CD4-positive, alpha-beta memory T cell (primary cell): ENCODE measurements around the gene CLEC7A. TPM values are rescaled to one million over a fixed set of nuclear protein-coding genes. Genes with fewer than 3 reads are reported as not detected.

Experiments
- CTCF ChIA-PET: fragments of 350-600 bp; sonication (Branson Sonifier 250); formaldehyde crosslinking; loops from one replicate; lab custom pipeline; 2021; ENCODE audit warnings: inconsistent platforms; ENCODE audit not compliant: partially characterized antibody; lab: Charles Lee
- POLR2A ChIA-PET: fragments of 350-600 bp; sonication (Branson Sonifier 250); formaldehyde crosslinking; loops from one replicate; lab custom pipeline; 2021; ENCODE audit not compliant: partially characterized antibody; lab: Charles Lee
- DNase-seq, 5 donors: peaks; one replicate each; pipeline versions ENCODE4 v3.0.0 to v3.0.0-alpha.2; 2020 to 2022; ENCODE audit warnings: mixed read lengths in 1 of 5
- H3K27ac ChIP-seq: one replicate; pipeline ENCODE4 v1.7.0; 2013; ENCODE audit warnings: low read depth, low read length
- H3K27me3 ChIP-seq: 2 replicates; pipeline ENCODE4 v1.7.0; 2013; ENCODE audit warnings: mild to moderate bottlenecking, low read length, moderate library complexity; ENCODE audit not compliant: insufficient read depth
- H3K36me3 ChIP-seq: 2 replicates; pipeline ENCODE4 v1.7.0; 2013; ENCODE audit warnings: mild to moderate bottlenecking, low read length, moderate library complexity; ENCODE audit not compliant: insufficient read depth
- H3K4me1 ChIP-seq: 2 replicates; pipeline ENCODE4 v1.7.0; 2013; ENCODE audit warnings: mild to moderate bottlenecking, low read length, moderate library complexity; ENCODE audit not compliant: insufficient read depth
- H3K4me3 ChIP-seq, 2 donors: one replicate each; pipeline ENCODE4 v1.7.0; 2013; ENCODE audit warnings: low read length in 2 of 2, mild to moderate bottlenecking in 1 of 2
- H3K9me3 ChIP-seq, 2 donors: one replicate each; pipeline ENCODE4 v1.7.0; 2013; ENCODE audit warnings: low read length in 2 of 2, control low read depth in 1 of 2; ENCODE audit not compliant: control insufficient read depth in 1 of 2
- H3K27ac Mint-ChIP-seq, 7 donors: one replicate each; pipeline ENCODE4 v1.8.0; 2020 to 2021; ENCODE audit warnings: mixed read lengths in 7 of 7, mild to moderate bottlenecking in 6 of 7, inconsistent platforms in 3 of 7, moderate library complexity in 3 of 7
- H3K27me3 Mint-ChIP-seq, 2 donors: one replicate each; pipeline ENCODE4 v1.8.0; 2020 to 2021; ENCODE audit warnings: mixed read lengths in 2 of 2
- H3K36me3 Mint-ChIP-seq, 2 donors: one replicate each; pipeline ENCODE4 v1.8.0; 2020 to 2021; ENCODE audit warnings: mixed read lengths in 2 of 2, inconsistent platforms in 1 of 2, mild to moderate bottlenecking in 1 of 2
- H3K4me1 Mint-ChIP-seq, 4 donors: one replicate each; pipeline ENCODE4 v1.8.0; 2020 to 2021; ENCODE audit warnings: mixed read lengths in 4 of 4, mild to moderate bottlenecking in 1 of 4
- H3K4me3 Mint-ChIP-seq, 8 donors: one replicate each; pipeline ENCODE4 v1.8.0; 2020 to 2021; ENCODE audit warnings: mixed read lengths in 8 of 8, mild to moderate bottlenecking in 7 of 8, moderate library complexity in 6 of 8, inconsistent platforms in 3 of 8
- H3K9me3 Mint-ChIP-seq, 8 donors: one replicate each; pipeline ENCODE4 v1.8.0; 2020 to 2021; ENCODE audit warnings: mixed read lengths in 8 of 8, mild to moderate bottlenecking in 5 of 8, inconsistent platforms in 3 of 8, moderate library complexity in 1 of 8
- intact Hi-C: fragments of 100-400 bp; cut with micrococcal nuclease; formaldehyde crosslinking; loops from one replicate; pipeline ENCODE4 v1.15.1; 2023
- polyA plus RNA-seq, 2 donors: library from polyadenylated mRNA; unstranded; fragments of 300-500 nt; fragmentation: Illumina TruSeq; gene quantifications; one replicate each; pipeline ENCODE4 v1.2.3, GENCODE V29; 2021
- total RNA-seq, 2 experiments: library from RNA; stranded (reverse); gene quantifications; one replicate each; pipeline ENCODE4 v1.2.3, GENCODE V29; 2021

CLEC7A gene
- total and polyA plus RNA-seq, 4 experiments from 2014 or later = 0.46 to 1.3 (median 0.89) TPM; not detected in 1

GRCh38 chr12:10158406-10158805 is 28.4 kb upstream of the CLEC7A start:
- intact Hi-C loops = no loop called here
- CTCF ChIA-PET = no interaction called here

GRCh38 chr12:10155966-10156365 is 26.0 kb upstream of the CLEC7A start:
- Histone ChIP-seq H3K4me1 (peaks cover 14% of the 10 kb centered on the region), H3K9me3 (no peaks in the 10 kb centered on the region), H3K36me3 (no peaks in the 10 kb centered on the region), H3K27me3 (no peaks in the 10 kb centered on the region), H3K27ac (no peak overlapping the region), H3K4me3 (no peak overlapping the region)
- POLR2A ChIA-PET = no interaction called here
- CTCF ChIA-PET = no interaction called here
- Mint-ChIP-seq H3K9me3 (no peaks in the 10 kb centered on the region), H3K27me3 (peaks cover 7 to 11% of the 10 kb centered on the region in 2 donors), H3K36me3 (no peaks in the 10 kb centered on the region), H3K27ac (no peak overlapping the region), H3K4me1 (peaks cover 6 to 14% (median 11%) of the 10 kb centered on the region in 4 donors), H3K4me3 (no peak overlapping the region)
- intact Hi-C loops = no loop called here
- no peak for DNase-seq

More at GRCh38 chr12:10158406-10158805, 28.4 kb upstream of the CLEC7A start:
- H3K4me3 Mint-ChIP-seq = no peak overlapping the region
- peaks cover 7 to 9% of the 10 kb centered on the region in 2 donors for H3K27me3 Mint-ChIP-seq
- H3K36me3 Mint-ChIP-seq = no peaks in the 10 kb centered on the region
- POLR2A ChIA-PET = no interaction called here
- H3K4me1 Mint-ChIP-seq = peaks cover 5 to 8% (median 7%) of the 10 kb centered on the region in 4 donors
- DNase-seq = peak in 1 of 5 donors; percentile 5
- Histone ChIP-seq H3K27me3 (no peaks in the 10 kb centered on the region), H3K4me3 (no peak overlapping the region), H3K4me1 (peaks cover 9% of the 10 kb centered on the region), H3K36me3 (no peaks in the 10 kb centered on the region), H3K9me3 (no peaks in the 10 kb centered on the region), H3K27ac (no peak overlapping the region)
- H3K27ac Mint-ChIP-seq = no peak overlapping the region
- no peaks in the 10 kb centered on the region for H3K9me3 Mint-ChIP-seq

GRCh38 chr12:10154145-10154496 is 24.1 kb upstream of the CLEC7A start:
- H3K36me3 ChIP-seq = no peaks in the 10 kb centered on the region
- H3K4me3 ChIP-seq = peak overlapping the region; percentile 84 to 92
- no peaks in the 10 kb centered on the region for H3K9me3 ChIP-seq
- ChIA-PET CTCF (interaction anchor here (0.7 to 3.3 kb wide), 8 partner anchors 11 to 339 kb away, joined by 3 to 28 read pairs (median 4); no protein-coding TSS in a partner anchor), POLR2A (interaction anchor here (0.6 kb wide), 1 partner anchor 407 kb away, joined by 3 read pairs; no protein-coding TSS in a partner anchor)
- peak overlapping the region; percentile 88 to 96 (median 91) for H3K4me3 Mint-ChIP-seq
- no peaks in the 10 kb centered on the region for H3K27me3 ChIP-seq
- H3K4me1 ChIP-seq = peaks cover 14% of the 10 kb centered on the region
- H3K27me3 Mint-ChIP-seq = peaks cover 7 to 11% of the 10 kb centered on the region in 2 donors
- peaks cover 6 to 14% (median 11%) of the 10 kb centered on the region in 4 donors for H3K4me1 Mint-ChIP-seq
- H3K27ac Mint-ChIP-seq = peak overlapping the region in 3 of 7 donors; percentile 25 to 46 (median 29)
- H3K9me3 Mint-ChIP-seq = no peaks in the 10 kb centered on the region
- intact Hi-C loops = loop anchor here (5.0 kb wide), 1 partner anchor 518 kb away; the partner anchor contains the start of gene STYK1
- H3K27ac ChIP-seq = no peak overlapping the region
- H3K36me3 Mint-ChIP-seq = no peaks in the 10 kb centered on the region
- DNase-seq = no peak

- Histone ChIP-seq H3K4me1 (peaks cover 14% of the 10 kb centered on the region), H3K27me3 (no peaks in the 10 kb centered on the region), H3K27ac (peak overlapping the region; percentile 9), H3K9me3 (no peaks in the 10 kb centered on the region), H3K36me3 (no peaks in the 10 kb centered on the region), H3K4me3 (peak overlapping the region; percentile 84 to 92)
- ChIA-PET POLR2A (interaction anchor here (0.5 to 0.8 kb wide), 2 partner anchors 59 to 117 kb away, joined by 3 read pairs; partner anchors contain the start of gene GABARAPL1), CTCF (interaction anchor here (0.6 to 3.5 kb wide), 31 partner anchors 8 to 407 kb away, joined by 3 to 53 read pairs (median 3); no protein-coding TSS in a partner anchor)
- H3K4me1 Mint-ChIP-seq = peaks cover 6 to 14% (median 11%) of the 10 kb centered on the region in 4 donors
- no peaks in the 10 kb centered on the region for H3K36me3 Mint-ChIP-seq
- H3K27ac Mint-ChIP-seq = peak overlapping the region; percentile 25 to 88 (median 78)
- DNase-seq = peak; percentile 57 to 65 (median 63)
- H3K9me3 Mint-ChIP-seq = no peaks in the 10 kb centered on the region
- peaks cover 7 to 11% of the 10 kb centered on the region in 2 donors for H3K27me3 Mint-ChIP-seq
- peak overlapping the region; percentile 88 to 96 (median 91) for H3K4me3 Mint-ChIP-seq
- intact Hi-C loops = loop anchor here (1.0 to 5.0 kb wide), 4 partner anchors 37 to 519 kb away; partner anchors contain the start of genes GABARAPL1 and STYK1
Observed at GRCh38 chr12:10153271-10154144, 23.5 kb upstream of the CLEC7A start.

- no peaks in the 10 kb centered on the region for H3K9me3 Mint-ChIP-seq
- H3K4me3 Mint-ChIP-seq = no peak overlapping the region
- Histone ChIP-seq H3K27ac (no peak overlapping the region), H3K4me3 (no peak overlapping the region), H3K4me1 (peaks cover 14% of the 10 kb centered on the region), H3K9me3 (no peaks in the 10 kb centered on the region), H3K36me3 (no peaks in the 10 kb centered on the region), H3K27me3 (no peaks in the 10 kb centered on the region)
- intact Hi-C loops = loop anchor here (2.0 to 5.0 kb wide), 2 partner anchors 61 to 521 kb away; partner anchors contain the start of genes GABARAPL1 and STYK1
- H3K36me3 Mint-ChIP-seq = no peaks in the 10 kb centered on the region
- peaks cover 7 to 11% of the 10 kb centered on the region in 2 donors for H3K27me3 Mint-ChIP-seq
- no peak for DNase-seq
- ChIA-PET CTCF (interaction anchor here (0.6 to 3.5 kb wide), 3 partner anchors 15 to 42 kb away, joined by 3 to 53 read pairs (median 28); no protein-coding TSS in a partner anchor), POLR2A (no interaction called here)
- H3K4me1 Mint-ChIP-seq = peaks cover 6 to 14% (median 11%) of the 10 kb centered on the region in 4 donors
- peak overlapping the region in 1 of 7 donors; percentile 43 for H3K27ac Mint-ChIP-seq
Observed at GRCh38 chr12:10151621-10152020, 21.6 kb upstream of the CLEC7A start.

- no peak for DNase-seq
Observed at GRCh38 chr12:10147714-10148403, 17.9 kb upstream of the CLEC7A start.

More at GRCh38 chr12:10147714-10148403, 17.9 kb upstream of the CLEC7A start:
- H3K27ac ChIP-seq = no peak overlapping the region
- H3K27me3 ChIP-seq = no peaks in the 10 kb centered on the region
- H3K36me3 Mint-ChIP-seq = no peaks in the 10 kb centered on the region
- H3K36me3 ChIP-seq = no peaks in the 10 kb centered on the region
- no peak overlapping the region for H3K27ac Mint-ChIP-seq
- peaks cover 0 to 7% of the 10 kb centered on the region in 2 donors for H3K27me3 Mint-ChIP-seq
- ChIA-PET POLR2A (no interaction called here), CTCF (interaction anchor here (1.0 kb wide), 1 partner anchor 28 kb away, joined by 3 read pairs; no protein-coding TSS in a partner anchor)
- H3K4me3 Mint-ChIP-seq = no peak overlapping the region
- H3K9me3 Mint-ChIP-seq = peaks cover 0 to 2% (median 0%) of the 10 kb centered on the region in 8 donors
- H3K4me3 ChIP-seq = no peak overlapping the region
- no peaks in the 10 kb centered on the region for H3K4me1 ChIP-seq
- intact Hi-C loops = no loop called here
- peaks cover 0 to under 1% (median under 1%) of the 10 kb centered on the region in 4 donors for H3K4me1 Mint-ChIP-seq
- no peaks in the 10 kb centered on the region for H3K9me3 ChIP-seq
